GM21529 (cell line): Measurements from ENCODE around the gene ZNF827.
A peak's percentile ranks its signal among the peaks of the same experiment; 100 is the strongest.

ENCODE experiments used
- ATAC-seq: cut with Tn5 transposase; IDR thresholded peaks from one replicate; pipeline ENCODE4 v1.9.1; 2021; ENCODE audit not compliant: unreplicated experiment

ZNF827 gene

GRCh38 chr4:145868637-145869409 lies 69.8 kb downstream of the ZNF827 start:
- peak; percentile 65 for ATAC-seq

GRCh38 chr4:145867406-145867805 lies 71.2 kb downstream of the ZNF827 start:
- no peak for ATAC-seq

GRCh38 chr4:145866991-145867390 lies 71.6 kb downstream of the ZNF827 start:
- ATAC-seq: no peak

GRCh38 chr4:145865274-145865941 lies 73.2 kb downstream of the ZNF827 start:
- peak; percentile 50 for ATAC-seq

- no peak for ATAC-seq
Observed at GRCh38 chr4:145863191-145863590, 75.4 kb downstream of the ZNF827 start.

GRCh38 chr4:145861336-145862318 lies 77.0 kb downstream of the ZNF827 start:
- ATAC-seq: no peak

- ATAC-seq: no peak
Observed at GRCh38 chr4:145860897-145861296, 77.7 kb downstream of the ZNF827 start.

- no peak for ATAC-seq
Observed at GRCh38 chr4:145860446-145860845, 78.2 kb downstream of the ZNF827 start.

- no peak for ATAC-seq
Observed at GRCh38 chr4:145859926-145860325, 78.7 kb downstream of the ZNF827 start.

- ATAC-seq: no peak
Observed at GRCh38 chr4:145859426-145859825, 79.2 kb downstream of the ZNF827 start.

- ATAC-seq: no peak
Observed at GRCh38 chr4:145852256-145852839, 86.3 kb downstream of the ZNF827 start.

GRCh38 chr4:145851511-145852201 lies 87.0 kb downstream of the ZNF827 start:
- no peak for ATAC-seq

GRCh38 chr4:145847764-145848163 lies 90.9 kb downstream of the ZNF827 start:
- no peak for ATAC-seq

GRCh38 chr4:145845118-145845517 lies 93.5 kb downstream of the ZNF827 start:
- no peak for ATAC-seq

GRCh38 chr4:145843639-145844038 lies 95.0 kb downstream of the ZNF827 start:
- ATAC-seq: no peak

- no peak for ATAC-seq
Observed at GRCh38 chr4:145843148-145843547, 95.5 kb downstream of the ZNF827 start.

- no peak for ATAC-seq
Observed at GRCh38 chr4:145842224-145842887, 96.3 kb downstream of the ZNF827 start.

GRCh38 chr4:145840801-145841200 lies 97.8 kb downstream of the ZNF827 start:
- ATAC-seq: no peak

GRCh38 chr4:145840162-145840768 lies 98.4 kb downstream of the ZNF827 start:
- peak; percentile 91 for ATAC-seq
